GM19324 (cell line): ENCODE results near the gene SPSB3.
A peak's percentile ranks its signal among the peaks of the same experiment; 100 is the strongest.

Source experiments
- ATAC-seq: cut with Tn5 transposase; IDR thresholded peaks from one replicate; pipeline ENCODE4 v1.9.1; 2021; ENCODE audit warnings: mild to moderate bottlenecking, moderate library complexity; ENCODE audit not compliant: unreplicated experiment, low FRiP score

The SPSB3 gene

DNA sequence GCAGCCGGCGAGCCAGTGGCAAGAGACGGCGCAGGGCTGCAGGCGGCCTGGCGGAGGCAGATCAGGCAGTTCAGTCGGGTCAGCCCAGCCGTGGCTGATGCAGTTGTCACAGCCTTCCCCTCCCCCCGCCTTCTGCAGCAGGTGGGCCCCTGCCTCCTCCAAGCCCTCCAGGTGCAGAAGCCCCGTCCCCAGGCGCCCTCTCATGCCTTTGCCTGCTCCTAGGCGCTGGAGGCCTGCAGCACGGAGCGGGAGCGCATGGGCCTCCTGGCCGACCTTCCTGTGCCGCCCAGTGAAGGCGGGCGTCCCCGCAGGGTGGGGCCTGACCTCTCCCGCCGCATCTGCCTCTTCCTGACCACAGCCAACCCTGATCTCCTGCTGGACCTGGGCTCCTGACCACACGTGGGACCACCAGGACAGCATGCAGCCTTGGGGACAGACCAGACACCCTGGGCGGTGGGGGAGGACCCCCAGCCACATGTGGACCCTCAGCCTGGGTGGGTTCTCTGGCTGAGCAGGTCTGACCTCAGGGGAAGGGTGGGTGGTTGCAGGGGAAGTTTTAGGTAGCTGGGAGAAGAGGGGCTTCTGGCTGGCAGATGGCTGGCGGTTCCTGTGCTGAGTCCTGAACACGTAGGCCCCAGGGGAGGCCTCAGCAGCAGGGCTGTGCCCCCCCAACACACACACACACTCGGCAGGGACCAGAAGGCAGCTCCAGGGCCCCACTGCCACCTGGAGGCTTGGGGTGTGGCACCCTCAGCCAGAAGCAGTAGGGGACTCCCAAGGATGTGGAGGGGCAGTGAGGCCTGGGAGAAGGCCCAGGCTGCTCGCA, 6.3 kb downstream of the SPSB3 start:
- ATAC-seq, result no peak

DNA sequence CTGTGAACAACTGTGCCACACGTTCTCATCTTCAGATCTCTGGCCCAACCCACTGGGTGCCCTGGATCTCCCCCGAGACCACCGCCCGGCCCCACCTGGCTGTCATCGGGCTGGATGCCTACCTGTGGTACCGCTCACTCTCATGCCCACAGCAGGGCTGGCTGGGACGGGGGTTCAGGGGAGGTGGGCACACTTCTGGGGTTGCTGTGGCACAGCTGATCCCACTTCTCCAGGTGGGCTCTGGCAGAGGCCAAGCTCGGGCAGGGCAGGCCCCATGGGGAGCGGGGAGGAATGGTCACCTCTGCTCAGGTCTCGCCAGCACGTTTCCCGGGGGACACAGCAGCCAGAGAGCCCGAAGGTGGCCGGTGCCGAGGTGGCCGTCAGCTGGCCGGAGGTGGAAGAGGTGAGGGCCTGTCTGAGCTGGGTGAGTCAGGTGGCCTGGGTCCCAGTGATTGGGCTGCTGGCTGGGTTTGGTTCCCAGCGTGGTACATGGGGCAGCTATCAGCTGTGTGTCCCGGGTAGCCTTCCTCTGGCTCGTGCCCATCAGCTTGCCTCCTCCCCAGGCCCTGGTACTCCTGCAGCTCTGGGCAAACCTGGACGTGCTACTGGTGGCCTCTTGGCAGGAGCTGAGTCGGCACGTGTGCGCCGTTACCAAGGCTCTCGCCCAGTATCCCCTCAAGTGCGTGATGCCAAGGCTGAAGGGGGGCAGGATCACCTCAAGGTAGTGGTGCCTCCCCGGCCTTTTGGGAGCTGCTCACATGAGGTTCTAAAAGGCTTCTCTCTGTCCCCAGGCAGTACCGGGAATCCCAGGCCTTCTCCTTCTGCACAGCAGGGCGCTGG, 7.1 kb downstream of the SPSB3 start:
- no peak for ATAC-seq

DNA sequence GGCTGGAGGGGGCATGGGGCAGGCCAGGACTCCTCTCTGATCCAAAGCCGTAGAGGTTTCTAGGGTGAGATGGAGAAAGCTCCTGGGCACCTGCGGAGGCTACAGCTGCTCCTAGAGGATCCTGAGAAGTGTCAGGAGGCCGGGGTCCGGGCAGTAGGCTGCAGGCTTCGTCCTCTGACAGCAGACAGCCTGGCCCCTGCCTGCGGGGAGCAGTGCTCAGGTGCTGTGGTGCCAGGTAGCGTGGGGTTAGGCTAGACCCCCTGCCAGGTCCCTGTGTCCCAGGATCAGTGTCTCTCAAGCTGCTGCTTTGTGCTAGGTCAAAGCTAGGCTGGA, 8.0 kb downstream of the SPSB3 start:
- no peak for ATAC-seq

DNA sequence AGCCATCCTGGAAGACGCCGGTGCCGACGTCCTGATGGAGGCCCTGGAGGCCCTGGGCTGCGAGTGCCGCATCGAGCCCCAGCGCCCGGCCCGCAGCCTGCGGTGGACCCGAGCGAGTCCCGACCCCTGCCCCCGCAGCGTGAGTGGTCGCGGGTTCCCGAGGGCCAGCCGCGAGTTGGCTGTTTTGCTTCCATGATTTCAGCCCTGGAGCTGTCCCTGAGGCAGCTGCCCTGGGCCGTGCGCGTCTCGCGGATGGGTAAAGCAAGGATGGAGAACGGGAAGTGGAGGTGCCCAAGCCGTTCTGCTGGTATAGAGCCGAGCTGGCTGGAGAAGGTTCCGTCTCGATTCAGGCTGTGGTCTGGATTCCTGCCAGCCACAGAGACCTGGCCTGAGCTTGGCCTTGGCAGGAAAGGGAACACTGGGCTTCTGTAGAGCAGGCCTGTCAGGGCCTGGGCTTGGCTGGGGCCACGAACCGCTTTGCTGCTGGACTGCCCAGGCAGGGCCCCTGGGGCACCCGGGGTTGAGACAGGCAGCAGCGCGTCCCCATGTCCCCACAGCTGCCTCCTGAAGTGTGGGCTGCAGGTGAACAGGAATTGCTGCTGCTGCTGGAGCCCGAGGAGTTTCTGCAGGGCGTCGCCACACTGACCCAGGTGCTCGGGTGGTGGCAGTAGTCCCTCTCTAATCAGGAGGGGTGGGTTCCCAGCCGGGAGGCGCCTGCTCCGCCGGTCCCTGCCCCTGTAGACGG, 8.5 kb downstream of the SPSB3 start:
- ATAC-seq, result no peak

DNA sequence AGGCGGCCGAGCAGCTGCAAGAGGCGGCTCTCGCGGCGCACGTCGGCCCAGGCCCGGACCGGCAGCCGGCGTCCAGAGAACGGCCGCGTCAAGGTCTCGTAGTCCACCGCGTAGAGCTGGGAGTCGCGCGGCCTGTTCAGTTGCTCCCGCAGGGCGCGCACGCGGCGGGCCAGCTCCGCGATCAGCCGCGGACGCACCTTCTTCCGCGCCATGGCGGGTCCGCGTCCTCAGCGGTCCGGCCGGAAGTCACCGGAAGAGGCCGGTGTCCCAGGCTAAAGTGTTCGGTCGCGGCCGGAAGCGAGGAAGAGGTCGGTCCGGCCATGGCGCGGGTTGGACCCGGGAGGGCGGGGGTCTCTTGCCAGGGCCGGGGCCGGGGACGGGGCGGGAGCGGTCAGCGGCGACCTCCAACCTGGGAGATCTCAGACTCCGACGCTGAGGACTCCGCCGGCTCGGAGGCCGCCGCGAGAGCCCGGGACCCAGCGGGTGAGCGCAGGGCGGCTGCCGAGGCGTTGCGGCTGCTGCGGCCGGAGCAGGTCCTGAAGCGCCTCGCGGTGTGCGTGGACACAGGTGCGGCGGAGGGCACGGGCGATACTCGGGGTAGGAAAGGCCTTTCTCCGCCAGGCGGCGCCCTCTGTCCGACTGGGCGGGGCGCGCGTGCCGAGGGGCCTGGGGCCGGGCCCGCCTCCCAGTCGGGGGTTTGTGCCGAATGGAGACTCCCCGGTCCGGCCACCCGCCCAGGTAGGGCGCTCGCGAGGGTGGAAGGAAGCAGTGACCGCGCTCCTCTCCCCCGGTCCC, 9.3 kb downstream of the SPSB3 start, which contains the start of gene MRPS34:
Gene MRPS34, minus strand, starts transcription at position 227 of the 795 bp plus-strand sequence. Its CDS starts 15 bp downstream, at position 212.
- ATAC-seq, result peak; percentile 58

DNA sequence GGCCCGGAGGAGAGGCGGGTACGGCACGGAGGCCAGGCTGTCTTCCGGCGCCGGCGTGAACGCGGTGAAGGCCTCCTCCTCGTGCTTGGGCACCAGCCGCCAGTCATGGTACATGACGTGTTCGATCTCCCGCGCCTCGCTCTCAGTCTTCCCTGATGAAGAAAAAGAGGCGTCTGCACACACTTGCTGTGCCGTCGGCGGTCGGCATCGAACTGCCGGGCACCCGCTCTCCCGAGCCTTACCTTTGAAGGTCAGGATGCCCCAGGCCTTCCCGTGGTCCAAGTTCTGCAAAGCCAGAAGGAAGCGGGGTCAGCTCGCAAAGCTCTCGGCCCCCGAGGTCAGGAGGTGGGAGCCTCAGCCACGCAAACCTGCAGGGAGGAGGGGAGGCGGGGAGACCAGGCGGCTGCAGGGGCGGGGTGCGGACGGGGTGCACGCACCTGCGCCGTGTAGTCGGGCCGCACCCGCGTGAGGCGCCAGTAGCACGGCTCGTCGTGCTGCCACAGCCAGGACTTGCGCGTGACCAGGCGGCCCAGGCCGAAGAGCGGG, 9.9 kb downstream of the SPSB3 start, which contains the start of gene EME2:
Gene EME2, plus strand, starts transcription at position 449 of the 546 bp plus-strand sequence. CDS start 418 bp downstream, outside the sequence.
- ATAC-seq, result no peak

DNA sequence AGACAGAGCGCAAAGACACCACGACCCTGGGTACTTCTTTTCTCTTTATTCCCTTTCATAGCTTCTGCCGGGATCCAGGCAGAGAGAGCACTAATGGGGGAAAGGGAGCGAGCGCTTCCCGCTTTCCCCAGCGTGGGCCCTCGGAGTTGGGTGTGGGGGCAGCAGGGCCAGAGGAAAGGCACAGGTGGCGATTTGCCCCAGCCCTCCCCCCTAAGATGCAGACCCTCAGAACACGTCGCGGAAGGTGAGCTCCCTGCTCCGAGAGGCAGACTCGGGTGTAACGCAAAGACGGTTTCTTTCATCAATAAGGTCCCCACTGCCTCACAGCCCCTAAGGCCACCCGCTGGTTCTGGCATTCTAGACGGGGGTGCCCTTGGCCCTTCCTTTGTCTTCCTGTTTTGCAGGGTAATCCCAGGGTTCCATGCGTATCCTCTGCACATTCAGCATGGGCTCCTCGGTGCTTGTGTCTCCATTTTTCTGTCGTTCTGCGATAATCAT, 10.5 kb downstream of the SPSB3 start:
- ATAC-seq, result no peak

DNA sequence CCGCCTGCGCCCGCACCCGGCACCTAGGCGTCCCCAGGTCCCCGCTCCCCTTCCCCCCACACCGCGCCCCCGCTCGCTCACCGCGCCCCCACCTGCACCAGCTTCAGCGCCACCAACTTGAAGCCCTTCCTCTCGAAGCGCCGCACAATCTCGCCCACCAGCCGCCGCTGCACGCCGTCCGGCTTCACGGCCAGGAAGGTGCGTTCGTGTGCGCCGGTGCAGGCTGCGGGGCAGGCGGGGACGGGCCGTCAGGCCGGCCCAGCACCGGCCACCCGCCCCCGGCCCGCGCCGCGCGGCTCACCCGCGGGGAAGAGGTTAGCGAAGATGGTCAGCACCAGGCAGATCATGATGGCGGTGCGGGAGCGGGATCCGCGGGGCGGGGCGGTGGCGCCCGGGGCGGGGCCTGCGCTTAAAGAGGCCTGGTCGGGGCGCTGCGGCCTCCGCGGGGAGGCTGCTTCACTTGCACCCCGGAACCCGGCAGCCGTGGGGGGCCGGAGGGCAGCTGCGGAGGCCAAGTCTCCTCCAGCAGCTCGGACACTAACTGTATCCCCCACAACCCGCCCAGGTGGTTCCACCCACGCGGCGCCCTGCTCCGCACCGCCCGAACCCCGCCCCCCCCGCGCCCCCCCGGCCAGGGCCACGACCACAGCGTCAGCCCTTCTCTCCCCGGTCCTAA, 11.0 kb downstream of the SPSB3 start, which contains the start of gene NME3:
Gene NME3, minus strand, starts transcription at position 356 of the 676 bp plus-strand sequence. Its CDS starts 9 bp downstream, at position 347.
- ATAC-seq, result no peak

DNA sequence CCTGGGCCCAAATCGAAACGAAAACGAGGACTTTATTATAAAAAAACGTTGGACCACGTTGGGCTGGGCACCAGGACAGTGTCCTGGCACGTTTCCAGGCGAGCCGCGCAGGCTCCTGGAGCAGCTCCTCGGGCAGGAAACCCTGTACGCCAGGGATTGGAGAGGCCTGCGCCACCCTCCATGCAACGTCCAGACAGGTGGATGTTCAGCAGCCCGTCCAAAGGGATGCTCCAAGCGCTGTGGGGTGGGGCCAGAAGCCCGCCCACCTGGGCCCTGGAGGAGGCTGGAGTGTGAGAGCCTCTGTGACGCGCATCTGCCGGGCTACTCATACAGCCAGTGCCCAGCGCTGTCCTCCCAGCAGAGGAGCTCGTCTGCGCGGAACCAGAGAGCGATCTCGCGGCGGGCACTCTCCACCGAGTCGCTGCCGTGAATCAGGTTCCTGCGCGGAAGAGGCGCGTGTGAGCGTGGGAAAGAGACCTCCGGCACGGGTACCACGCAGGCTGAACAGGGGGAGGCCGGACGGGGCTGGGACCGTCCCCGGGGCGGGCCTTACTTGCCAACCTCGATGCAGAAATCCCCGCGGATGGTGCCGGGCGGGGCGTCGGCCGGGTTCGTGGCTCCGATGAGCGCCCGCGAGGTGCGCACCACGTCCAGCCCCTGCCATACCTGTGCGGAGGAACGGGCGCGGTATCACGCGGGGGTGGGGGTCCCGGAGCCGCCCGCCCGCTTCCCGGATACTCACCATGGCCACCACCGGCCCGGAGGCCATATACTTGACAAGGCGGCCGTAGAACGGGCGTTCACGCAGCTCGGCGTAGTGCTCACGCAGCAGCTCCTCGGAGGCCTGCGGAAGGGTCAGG, 11.8 kb downstream of the SPSB3 start:
- ATAC-seq, result no peak

DNA sequence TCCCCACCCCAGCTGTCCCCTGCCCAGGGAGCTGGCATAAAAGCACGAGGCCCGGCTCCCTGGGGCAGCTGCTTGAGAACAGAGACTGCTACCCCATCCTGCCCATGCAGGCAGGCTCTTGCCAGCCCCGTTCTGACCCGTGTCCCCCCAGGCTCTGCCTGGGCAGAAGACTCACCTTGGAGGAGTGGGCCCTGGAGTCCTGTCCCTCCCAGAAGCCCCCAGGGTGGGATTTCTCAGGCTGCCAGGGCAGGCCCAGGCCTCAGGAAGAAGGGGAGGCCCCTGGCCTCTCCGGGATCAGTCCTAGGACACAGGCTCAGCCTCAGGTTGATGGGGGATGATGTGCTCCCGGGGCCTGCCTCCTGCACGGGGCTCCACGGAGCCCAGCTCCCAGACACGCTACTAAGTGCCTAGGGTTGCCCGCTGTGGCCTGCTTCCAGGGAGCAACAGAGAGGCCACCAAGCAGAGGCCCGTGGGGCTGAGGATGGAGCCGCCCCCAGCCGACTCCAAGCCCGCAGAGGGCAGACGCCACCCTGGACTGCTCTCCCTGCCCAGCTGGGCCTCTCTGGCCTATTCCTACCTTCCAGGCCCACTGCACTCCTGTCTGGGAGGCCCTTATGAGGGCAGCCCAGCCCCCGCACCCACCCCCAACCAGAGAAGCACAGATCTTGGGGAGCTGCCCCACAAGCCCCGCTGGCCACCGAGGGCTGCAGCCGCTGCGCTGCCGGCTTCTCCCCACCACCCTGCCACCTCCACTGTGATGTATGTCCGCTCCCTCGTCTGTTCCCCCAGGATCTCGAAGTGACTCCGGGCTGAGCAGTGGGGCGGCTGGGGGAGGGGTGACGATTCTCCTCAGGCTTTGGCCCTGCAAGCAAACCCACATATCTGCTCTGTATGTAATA, 12.7 kb downstream of the SPSB3 start:
- ATAC-seq, result no peak

DNA sequence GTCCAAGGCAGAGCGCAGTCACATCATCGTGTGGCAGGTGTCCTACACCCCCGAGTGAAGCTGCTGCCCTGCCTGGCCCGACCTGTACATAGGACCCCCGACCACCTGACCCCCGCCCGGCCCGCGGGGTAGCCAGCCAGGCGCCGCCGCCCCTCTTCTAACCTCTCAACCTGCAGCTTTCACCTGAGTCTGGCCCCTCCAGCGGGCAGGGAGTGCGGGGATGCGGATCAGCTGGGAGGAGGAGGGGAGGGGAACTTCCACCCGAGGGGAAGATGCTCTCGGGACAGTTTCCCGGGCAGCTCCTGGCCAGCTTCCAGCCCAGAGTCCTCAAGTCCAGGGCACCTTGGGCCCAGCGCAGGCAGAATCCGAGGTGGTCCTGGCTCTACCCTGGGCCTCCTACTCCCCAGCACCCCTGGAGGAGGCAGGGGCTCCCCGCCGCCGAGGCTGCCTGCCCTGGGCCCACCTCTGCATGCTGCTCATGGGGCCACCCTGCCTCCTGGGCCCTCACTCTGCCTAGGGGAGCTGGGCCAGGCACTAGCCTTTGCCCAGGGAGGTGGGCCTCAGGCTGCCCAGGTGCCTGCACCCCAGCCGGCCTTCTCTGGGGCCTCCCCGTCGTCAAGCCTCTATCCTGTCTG, 13.5 kb downstream of the SPSB3 start:
- ATAC-seq, result no peak

DNA sequence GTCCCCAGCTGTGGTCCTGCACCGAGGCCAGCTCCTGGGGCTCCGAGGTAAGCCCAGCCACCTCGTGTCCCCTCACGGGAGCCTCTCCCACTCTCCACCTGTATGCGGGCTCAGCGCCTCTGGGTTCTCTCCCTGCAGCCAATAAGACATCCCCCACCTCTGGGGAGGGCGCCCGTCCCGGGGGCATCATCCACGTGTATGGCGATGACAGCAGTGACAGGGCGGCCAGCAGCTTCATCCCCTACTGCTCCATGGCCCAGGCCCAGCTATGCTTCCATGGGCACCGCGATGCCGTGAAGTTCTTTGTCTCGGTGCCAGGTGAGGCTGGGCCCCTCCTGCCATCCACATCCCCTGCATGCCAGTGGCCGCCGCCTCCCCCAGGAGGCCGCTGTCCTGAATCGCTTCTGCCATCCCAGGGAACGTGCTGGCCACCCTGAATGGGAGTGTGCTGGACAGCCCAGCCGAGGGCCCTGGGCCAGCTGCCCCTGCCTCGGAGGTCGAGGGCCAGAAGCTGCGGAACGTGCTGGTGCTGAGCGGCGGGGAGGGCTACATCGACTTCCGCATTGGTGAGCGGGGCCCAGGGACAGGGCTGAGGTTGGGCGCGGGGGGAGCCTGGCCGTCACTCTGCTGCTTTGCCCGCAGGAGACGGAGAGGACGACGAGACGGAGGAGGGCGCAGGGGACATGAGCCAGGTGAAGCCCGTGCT, 14.2 kb downstream of the SPSB3 start:
- no peak for ATAC-seq

DNA sequence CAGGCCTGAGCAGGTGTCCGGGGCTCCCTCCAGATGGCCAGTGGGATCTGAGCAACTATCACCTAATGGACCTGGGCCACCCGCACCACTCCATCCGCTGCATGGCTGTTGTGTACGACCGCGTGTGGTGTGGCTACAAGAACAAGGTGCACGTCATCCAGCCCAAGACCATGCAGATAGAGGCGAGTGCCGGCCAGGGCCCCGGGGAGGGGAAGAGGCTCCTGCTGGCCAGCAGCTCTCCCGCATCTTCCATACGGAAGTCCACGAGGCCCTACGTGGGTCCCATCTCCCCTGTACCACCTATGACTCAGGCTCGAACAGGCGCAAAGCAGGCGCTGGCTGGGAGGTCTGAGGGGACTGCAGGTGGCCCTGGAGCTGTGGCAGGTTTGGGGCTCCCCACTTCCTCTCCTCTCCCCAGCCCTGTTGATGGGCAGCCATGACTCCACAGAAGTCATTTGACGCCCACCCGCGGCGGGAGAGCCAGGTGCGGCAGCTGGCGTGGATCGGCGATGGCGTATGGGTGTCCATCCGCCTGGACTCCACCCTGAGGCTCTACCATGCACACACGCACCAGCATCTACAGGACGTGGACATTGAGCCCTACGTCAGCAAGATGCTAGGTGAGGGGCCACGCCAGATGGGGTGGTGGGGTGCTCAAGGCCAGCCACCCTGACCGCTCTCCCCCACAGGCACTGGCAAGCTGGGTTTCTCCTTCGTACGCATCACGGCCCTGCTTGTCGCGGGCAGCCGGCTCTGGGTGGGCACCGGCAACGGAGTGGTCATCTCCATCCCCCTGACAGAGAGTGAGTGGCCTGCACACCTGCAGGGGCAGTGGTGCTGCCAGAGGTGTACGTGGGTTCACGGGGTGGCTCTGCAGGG, 15.0 kb downstream of the SPSB3 start:
- no peak for ATAC-seq

DNA sequence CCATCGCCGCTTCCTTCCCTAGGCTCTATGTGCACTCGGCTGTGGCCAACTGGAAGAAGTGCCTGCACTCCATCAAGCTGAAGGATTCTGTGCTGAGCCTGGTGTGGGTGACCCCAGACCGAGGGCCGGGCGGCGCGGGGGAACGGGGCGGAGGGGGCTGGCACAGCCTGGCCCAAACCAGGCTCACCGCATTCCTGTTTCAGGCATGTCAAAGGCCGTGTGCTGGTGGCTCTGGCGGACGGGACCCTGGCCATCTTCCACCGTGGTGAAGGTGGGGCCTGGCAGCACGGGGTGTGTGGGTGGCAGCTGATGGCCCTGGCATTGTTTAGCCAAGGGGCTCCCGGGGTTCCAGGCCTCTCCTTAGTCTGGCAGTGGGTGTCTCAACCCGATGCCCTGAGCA, 15.7 kb downstream of the SPSB3 start:
- ATAC-seq, result no peak

DNA sequence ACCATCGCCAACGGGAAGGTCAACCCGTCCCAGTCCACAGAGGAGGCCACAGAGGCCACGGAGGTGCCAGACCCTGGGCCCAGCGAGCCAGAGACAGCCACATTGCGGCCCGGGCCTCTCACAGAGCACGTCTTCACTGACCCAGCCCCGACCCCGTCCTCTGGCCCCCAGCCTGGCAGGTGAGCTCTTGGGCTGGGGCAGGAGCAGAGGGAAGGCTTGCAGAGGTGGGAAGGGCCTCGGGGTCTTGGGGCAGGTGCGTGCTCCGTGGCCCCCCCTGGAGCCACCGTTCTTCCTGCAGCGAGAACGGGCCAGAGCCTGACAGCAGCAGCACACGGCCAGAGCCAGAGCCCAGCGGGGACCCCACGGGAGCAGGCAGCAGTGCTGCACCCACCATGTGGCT, 16.1 kb downstream of the SPSB3 start:
- no peak for ATAC-seq
